Osteocyte (in vitro differentiated cells): ENCODE results near the gene ATP5PB. TPM values are rescaled to one million over a fixed set of nuclear protein-coding genes. Genes with fewer than 3 reads are reported as not detected.

Experiments
- DNase-seq: peaks from one replicate; pipeline ENCODE4 v3.0.0; 2021; ENCODE audit warnings: mixed read lengths; ENCODE audit not compliant: unreplicated experiment; ENCODE audit errors: extremely low spot score
- H3K27ac Mint-ChIP-seq: one replicate; pipeline ENCODE4 v1.8.0; 2021; ENCODE audit warnings: mild to moderate bottlenecking, mixed read lengths; ENCODE audit not compliant: unreplicated experiment
- H3K27me3 Mint-ChIP-seq: one replicate; pipeline ENCODE4 v1.8.0; 2021; ENCODE audit warnings: mixed read lengths; ENCODE audit not compliant: unreplicated experiment
- H3K36me3 Mint-ChIP-seq: one replicate; pipeline ENCODE4 v1.8.0; 2021; ENCODE audit warnings: mixed read lengths; ENCODE audit not compliant: unreplicated experiment
- H3K4me1 Mint-ChIP-seq: one replicate; pipeline ENCODE4 v1.8.0; 2021; ENCODE audit warnings: mixed read lengths; ENCODE audit not compliant: unreplicated experiment
- H3K4me3 Mint-ChIP-seq: one replicate; pipeline ENCODE4 v1.8.0; 2021; ENCODE audit warnings: mild to moderate bottlenecking, moderate library complexity, mixed read lengths; ENCODE audit not compliant: unreplicated experiment
- H3K9me3 Mint-ChIP-seq: one replicate; pipeline ENCODE4 v1.8.0; 2021; ENCODE audit warnings: mixed read lengths; ENCODE audit not compliant: unreplicated experiment
- total RNA-seq: library from RNA; stranded (reverse); gene quantifications from 2 replicates; pipeline ENCODE4 v1.2.1, GENCODE V29; 2021
- TF ChIP-seq, protein P1 (sequence below): fragments of 200-600 bp; sonication (generic); IDR thresholded peaks from 2 replicates; pipeline ENCODE4 v1.5.0; 2021; ENCODE audit warnings: antibody characterized with exemption, mild to moderate bottlenecking, moderate library complexity

Gene ATP5PB
- total RNA-seq, 1 donor from 2014 or later: 185 TPM

DNA sequence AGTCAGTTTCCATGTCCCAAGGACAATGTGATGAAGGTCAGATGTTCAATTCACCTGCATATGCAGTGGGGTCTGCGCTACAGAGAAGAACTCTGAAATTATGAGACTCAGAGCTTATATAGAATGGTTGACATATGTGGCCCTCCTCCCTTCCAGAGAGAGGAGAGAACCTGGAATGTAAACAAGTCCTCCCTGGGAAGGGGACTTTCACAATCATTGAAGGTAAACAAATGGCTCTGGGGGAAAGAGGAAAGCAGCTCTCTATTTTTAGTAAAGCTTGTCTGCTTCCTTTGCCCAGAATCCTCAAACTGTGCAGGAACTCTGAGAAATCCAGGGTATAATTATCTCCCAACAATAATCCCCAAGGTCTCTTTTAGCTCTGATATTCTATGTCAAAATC lies 31.5 kb upstream of the ATP5PB start:
- H3K27me3 Mint-ChIP-seq: peaks cover 7% of the 10 kb centered on the region
- no peaks in the 10 kb centered on the region for H3K9me3 Mint-ChIP-seq
- peaks cover 1% of the 10 kb centered on the region for H3K36me3 Mint-ChIP-seq
- TF ChIP-seq, protein P1, sequence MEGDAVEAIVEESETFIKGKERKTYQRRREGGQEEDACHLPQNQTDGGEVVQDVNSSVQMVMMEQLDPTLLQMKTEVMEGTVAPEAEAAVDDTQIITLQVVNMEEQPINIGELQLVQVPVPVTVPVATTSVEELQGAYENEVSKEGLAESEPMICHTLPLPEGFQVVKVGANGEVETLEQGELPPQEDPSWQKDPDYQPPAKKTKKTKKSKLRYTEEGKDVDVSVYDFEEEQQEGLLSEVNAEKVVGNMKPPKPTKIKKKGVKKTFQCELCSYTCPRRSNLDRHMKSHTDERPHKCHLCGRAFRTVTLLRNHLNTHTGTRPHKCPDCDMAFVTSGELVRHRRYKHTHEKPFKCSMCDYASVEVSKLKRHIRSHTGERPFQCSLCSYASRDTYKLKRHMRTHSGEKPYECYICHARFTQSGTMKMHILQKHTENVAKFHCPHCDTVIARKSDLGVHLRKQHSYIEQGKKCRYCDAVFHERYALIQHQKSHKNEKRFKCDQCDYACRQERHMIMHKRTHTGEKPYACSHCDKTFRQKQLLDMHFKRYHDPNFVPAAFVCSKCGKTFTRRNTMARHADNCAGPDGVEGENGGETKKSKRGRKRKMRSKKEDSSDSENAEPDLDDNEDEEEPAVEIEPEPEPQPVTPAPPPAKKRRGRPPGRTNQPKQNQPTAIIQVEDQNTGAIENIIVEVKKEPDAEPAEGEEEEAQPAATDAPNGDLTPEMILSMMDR: no peak
- no peak overlapping the region for H3K27ac Mint-ChIP-seq
- no peak for DNase-seq
- no peak overlapping the region for H3K4me3 Mint-ChIP-seq
- no peaks in the 10 kb centered on the region for H3K4me1 Mint-ChIP-seq

DNA sequence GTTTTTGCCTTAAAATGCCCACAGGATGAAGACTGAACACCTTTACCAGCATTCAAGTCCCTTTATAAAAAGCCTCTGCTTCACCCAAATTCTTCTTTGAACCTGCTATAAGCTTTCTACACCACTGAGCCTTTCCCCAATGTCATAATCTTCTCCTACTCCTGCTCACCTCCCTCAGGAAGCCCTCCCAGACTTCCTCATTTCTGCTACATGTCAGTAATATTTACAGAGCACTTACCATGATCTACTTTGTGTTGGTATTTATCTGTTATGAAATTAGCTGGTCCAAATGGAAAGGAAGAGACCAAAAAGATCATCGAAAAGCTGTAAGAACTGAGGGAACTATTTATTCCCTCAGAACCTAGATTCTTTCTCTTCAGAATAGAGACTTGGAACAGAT lies 30.2 kb upstream of the ATP5PB start:
- TF ChIP-seq, protein P1: no peak
- Mint-ChIP-seq H3K27ac (no peak overlapping the region), H3K27me3 (peaks cover 7% of the 10 kb centered on the region), H3K36me3 (peaks cover 1% of the 10 kb centered on the region), H3K9me3 (no peaks in the 10 kb centered on the region), H3K4me1 (no peaks in the 10 kb centered on the region), H3K4me3 (no peak overlapping the region)
- DNase-seq: no peak

DNA sequence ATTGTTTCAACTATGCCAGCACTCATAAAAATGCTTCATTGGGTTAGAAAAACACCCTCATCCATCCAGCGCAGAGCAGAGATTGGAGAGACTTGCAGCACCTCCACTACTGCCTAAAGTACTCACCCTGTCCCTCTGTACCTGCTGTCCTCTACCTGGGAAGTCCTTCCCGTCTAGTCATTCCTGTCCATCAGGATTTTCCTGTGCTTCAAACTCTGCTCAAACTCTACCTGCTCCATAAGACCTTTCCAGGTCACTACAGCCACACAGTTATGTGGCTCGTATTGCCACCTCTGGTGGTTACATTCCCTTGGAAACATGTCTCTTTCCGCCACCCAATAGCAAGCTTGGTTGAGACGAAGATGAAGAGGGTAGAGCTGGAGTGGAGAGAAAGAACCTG lies 28.9 kb upstream of the ATP5PB start:
- Mint-ChIP-seq H3K27me3 (peaks cover 7% of the 10 kb centered on the region), H3K36me3 (peaks cover 1% of the 10 kb centered on the region), H3K27ac (no peak overlapping the region), H3K4me3 (no peak overlapping the region), H3K4me1 (no peaks in the 10 kb centered on the region), H3K9me3 (no peaks in the 10 kb centered on the region)
- TF ChIP-seq, protein P1: no peak
- no peak for DNase-seq

DNA sequence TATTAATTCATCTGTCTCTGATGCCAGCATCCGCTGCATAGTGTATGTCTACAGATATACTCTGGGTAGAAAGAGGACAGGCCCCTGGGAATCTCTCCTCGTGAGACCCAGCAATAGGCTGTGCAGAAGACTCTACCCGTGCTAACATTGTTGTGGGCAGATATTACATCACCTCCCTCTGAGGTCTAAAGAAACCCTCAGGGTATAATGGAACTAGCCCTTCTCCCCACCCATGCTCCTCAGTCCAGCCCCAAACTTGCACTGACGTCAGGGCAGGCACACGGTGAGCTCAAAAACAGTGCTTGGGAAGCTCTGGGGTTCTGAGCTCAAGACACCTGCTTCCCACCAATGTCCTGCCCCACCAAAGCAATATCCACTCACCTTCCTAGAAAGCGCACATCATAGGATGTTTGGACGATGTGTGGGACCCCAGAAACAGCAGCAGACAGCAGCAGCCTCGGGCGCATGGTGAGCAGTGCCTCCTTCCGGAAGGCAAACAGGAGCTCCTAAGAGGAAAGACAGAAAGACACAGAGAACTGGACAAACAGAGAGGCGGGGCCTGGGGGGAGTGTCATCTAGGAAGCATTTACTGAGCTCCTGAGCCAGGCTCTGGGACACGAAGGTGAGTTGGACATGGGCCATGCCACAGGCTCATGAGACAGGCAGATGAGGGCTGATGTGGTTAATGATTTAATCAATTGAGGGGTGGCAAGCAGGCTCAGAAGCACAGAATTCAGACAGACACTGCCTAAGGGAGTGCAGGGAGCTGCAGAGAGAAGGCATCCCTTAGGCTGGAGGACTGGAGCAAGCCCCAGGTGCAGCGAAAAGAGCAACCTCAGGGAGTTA lies 26.5 kb upstream of the ATP5PB start:
- no peak overlapping the region for H3K27ac Mint-ChIP-seq

DNA sequence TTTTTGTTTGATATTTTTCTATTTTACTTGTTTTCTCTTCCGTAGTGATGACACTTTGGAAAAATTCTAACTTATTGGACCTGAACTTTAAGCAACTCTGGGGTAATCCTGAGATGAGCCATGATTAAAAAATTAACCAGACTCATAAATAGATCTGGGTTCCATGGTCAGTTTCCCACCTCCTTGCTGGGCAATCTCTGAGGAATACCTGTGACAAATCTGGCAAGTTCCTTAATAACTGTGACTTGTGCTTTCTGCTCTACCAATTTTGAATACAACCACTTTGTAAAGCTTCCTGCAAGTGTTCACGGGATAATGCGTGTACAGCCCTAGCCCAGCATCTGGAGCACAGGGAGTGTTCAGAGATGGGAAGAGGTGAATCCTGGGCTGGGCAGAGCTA lies 25.0 kb upstream of the ATP5PB start:
- no peak for DNase-seq
- Mint-ChIP-seq H3K27me3 (peaks cover 11% of the 10 kb centered on the region), H3K4me1 (no peaks in the 10 kb centered on the region), H3K4me3 (no peak overlapping the region), H3K9me3 (no peaks in the 10 kb centered on the region), H3K27ac (no peak overlapping the region), H3K36me3 (no peaks in the 10 kb centered on the region)
- TF ChIP-seq, protein P1: no peak

More for the DNA sequence above, 26.5 kb upstream of the ATP5PB start:
- no peaks in the 10 kb centered on the region for H3K36me3 Mint-ChIP-seq
- TF ChIP-seq, protein P1: no peak
- H3K4me3 Mint-ChIP-seq: no peak overlapping the region
- no peaks in the 10 kb centered on the region for H3K9me3 Mint-ChIP-seq
- peaks cover 12% of the 10 kb centered on the region for H3K27me3 Mint-ChIP-seq
- no peak for DNase-seq
- H3K4me1 Mint-ChIP-seq: no peaks in the 10 kb centered on the region
